GM12878 (cell line): ENCODE data around the gene SMAD9. TPM values are rescaled to one million over a fixed set of nuclear protein-coding genes. Genes with fewer than 3 reads are reported as not detected.

ENCODE experiments used
- ATAC-seq: fragments of 200-7000 bp; cut with Tn5 transposase; 3 replicates; pipeline ENCODE4 v1.9.1; 2020; ENCODE audit warnings: mild to moderate bottlenecking, moderate library complexity
- BruUV-seq: library from RNA; stranded (reverse); fragments of 400-500 nt; replicated peaks from 2 replicates; lab custom pipeline; 2021; lab: Mats Ljungman, UMichigan
- CTCF ChIA-PET: fragments of 300-600 bp; sonication (Branson Sonifier 250); formaldehyde crosslinking; extraction: SDS; loops from one replicate; lab custom pipeline; 2021; ENCODE audit warnings: inconsistent platforms; lab: Yijun Ruan, JAX
- POLR2A ChIA-PET: fragments of 350-600 bp; formaldehyde crosslinking; extraction: SDS; loops from one replicate; lab custom pipeline; 2021; ENCODE audit warnings: inconsistent platforms; lab: Charles Lee
- RAD21 ChIA-PET: fragments of 300-600 bp; sonication (Branson Sonifier 250); formaldehyde crosslinking; loops from one replicate; lab custom pipeline; 2023; ENCODE audit warnings: antibody characterized with exemption; ENCODE audit not compliant: unreplicated experiment; lab: Charles Lee
- SMC1A ChIA-PET: fragments of 300-600 bp; sonication (Branson Sonifier 250); formaldehyde crosslinking; loops from one replicate; lab custom pipeline; 2023; ENCODE audit not compliant: unreplicated experiment, uncharacterized antibody; lab: Charles Lee
- DNase-seq: peaks from one replicate; pipeline ENCODE4 v3.0.0-alpha.2; 2011; ENCODE audit warnings: low read depth, low spot score
- FAIRE-seq: peaks from 3 replicates; lab custom pipeline; 2011; peaks lifted over from hg19 to GRCh38; lab: Jason Lieb, UNC
- H2AFZ ChIP-seq: 2 replicates; pipeline ENCODE4 v1.6.0; 2011; ENCODE audit warnings: low read depth, low read length, control low read depth; ENCODE audit not compliant: control insufficient read depth
- H3K27ac ChIP-seq: 2 replicates; pipeline ENCODE4 v1.5.1; 2011; ENCODE audit warnings: control low read depth; ENCODE audit not compliant: control insufficient read depth, insufficient read depth
- H3K27me3 ChIP-seq, 2 experiments: replicated peaks in 1 of 2; 2 replicates each; pipeline versions ENCODE4 v1.6.0 to v1.6.1; 2011; ENCODE audit warnings: low read length in 1 of 2; ENCODE audit not compliant: control insufficient read depth in 2 of 2, insufficient read depth in 2 of 2
- H3K36me3 ChIP-seq, 2 experiments: 2 replicates each; pipeline ENCODE4 v1.5.1; 2011; ENCODE audit warnings: low read length in 1 of 2; ENCODE audit not compliant: control insufficient read depth in 2 of 2, insufficient read depth in 2 of 2
- H3K4me1 ChIP-seq: 2 replicates; pipeline ENCODE4 v1.6.1; 2011; ENCODE audit warnings: mild to moderate bottlenecking, low read length, moderate library complexity, mixed read lengths; ENCODE audit not compliant: control insufficient read depth, insufficient read depth
- H3K4me2 ChIP-seq: 2 replicates; pipeline ENCODE4 v1.6.0; 2011; ENCODE audit warnings: control low read depth; ENCODE audit not compliant: control insufficient read depth, insufficient read depth
- H3K4me3 ChIP-seq: fragments of 200-600 bp; sonication (generic); 2 replicates; pipeline ENCODE4 v1.5.1; 2016
- H3K79me2 ChIP-seq: 2 replicates; pipeline ENCODE4 v1.6.0; 2011; ENCODE audit warnings: low read length; ENCODE audit not compliant: control insufficient read depth, insufficient read depth
- H3K9ac ChIP-seq: 2 replicates; pipeline ENCODE4 v1.8.0; 2011; ENCODE audit warnings: low read length, control low read depth, mixed read lengths; ENCODE audit not compliant: control insufficient read depth, insufficient read depth
- H3K9me3 ChIP-seq: replicated peaks from 3 replicates; pipeline ENCODE4 v1.5.1; 2011; ENCODE audit warnings: mild to moderate bottlenecking, low read length; ENCODE audit not compliant: control insufficient read depth, insufficient read depth
- H4K20me1 ChIP-seq: 2 replicates; pipeline ENCODE4 v1.6.0; 2011; ENCODE audit not compliant: control insufficient read depth, insufficient read depth
- CBX5 ChIP-seq: sonication (generic); IDR thresholded peaks from 2 replicates; pipeline ENCODE4 v1.6.1; 2016; ENCODE audit warnings: low read depth, moderate library complexity, mild to moderate bottlenecking, inconsistent platforms
- ETV6 ChIP-seq, 2 experiments: fragments of 450-650 bp in 1 of 2; IDR thresholded peaks in 1 of 2; conservative IDR thresholded peaks in 1 of 2; 2 replicates each; pipeline ENCODE4 v1.6.1; 2014; ENCODE audit warnings: antibody characterized with exemption in 1 of 2, borderline replicate concordance in 1 of 2, low read depth in 1 of 2, mild to moderate bottlenecking in 1 of 2, moderate library complexity in 1 of 2
- MTA3 ChIP-seq: IDR thresholded peaks from 2 replicates; pipeline ENCODE4 v1.6.1; 2012; ENCODE audit warnings: low read length, inconsistent platforms, borderline replicate concordance
- RB1 ChIP-seq: fragments of 450-650 bp; formaldehyde crosslinking; IDR thresholded peaks from 2 replicates; pipeline ENCODE4 v1.6.1; 2017; ENCODE audit warnings: mild to moderate bottlenecking, borderline replicate concordance
- WGBS: methylation state at CpG from one replicate; pipeline ENCODE4 v1.1.6; 2016; ENCODE audit warnings: low lambda C conversion rate; ENCODE audit not compliant: insufficient replicate concordance, insufficient coverage; ENCODE audit errors: missing lambda C conversion rate; 5-methylcytosine and 5-hydroxymethylcytosine counted together
- in situ Hi-C: fragments of 300-500 bp; cut with MboI; formaldehyde crosslinking; loops from 9 replicates; pipeline ENCODE4 v1.14.3; 2018; ENCODE audit warnings: mixed read lengths
- intact Hi-C: fragments of 100-400 bp; cut with micrococcal nuclease; formaldehyde crosslinking; loops from one replicate; pipeline ENCODE4 v1.14.2; 2022; ENCODE audit not compliant: unreplicated experiment
- polyA plus RNA-seq, 11 experiments: library from polyadenylated mRNA; depleted of rRNA in 4 of 11; unstranded in 6 of 11; stranded (reverse) in 5 of 11; fragments of >200 nt; fragmentation: Nextera tagmentation in 4 of 11; fragmentation: Illumina TruSeq in 1 of 11; extraction: Ambion mirVana in 4 of 11; extraction: Trizol in 1 of 11; gene quantifications; 1 replicate in 1 of 11; 2 replicates in 10 of 11; pipeline versions ENCODE4 v1.2.1 to v1.2.3, GENCODE V29; 2011 to 2016; ENCODE audit warnings: inconsistent platforms in 2 of 11, missing spikeins in 2 of 11, low read depth in 1 of 11
- total RNA-seq, 4 experiments: library from RNA; depleted of rRNA in 3 of 4; stranded (reverse); fragments of >200 nt in 3 of 4; fragmentation: Illumina TruSeq in 1 of 4; extraction: Trizol in 1 of 4; gene quantifications; 2 replicates each; pipeline versions ENCODE4 v1.2.1 to v1.2.3, GENCODE V29; 2013 to 2021
- TF ChIP-seq, protein P1 (sequence below): fragments of 450-650 bp; IDR thresholded peaks from 2 replicates; pipeline ENCODE4 v1.6.1; 2016; ENCODE audit warnings: mild to moderate bottlenecking
- TF ChIP-seq, protein P2 (sequence below): fragments of 450-650 bp; IDR thresholded peaks from 2 replicates; pipeline ENCODE4 v1.6.1; 2018; ENCODE audit warnings: mild to moderate bottlenecking, low read depth, moderate library complexity; ENCODE audit not compliant: partially characterized antibody
- TF ChIP-seq, protein P3 (sequence below): IDR thresholded peaks from 2 replicates; pipeline ENCODE4 v1.6.1; 2012; ENCODE audit warnings: low read depth, low read length, improper control_type of control experiment

Gene SMAD9
- total and polyA plus RNA-seq, 10 of the 15 experiments (the other 5 are each of a cell fraction or from before 2014, with no cell fraction given) = 0.22 to 0.69 (median 0.42) TPM; not detected in 6

DNA sequence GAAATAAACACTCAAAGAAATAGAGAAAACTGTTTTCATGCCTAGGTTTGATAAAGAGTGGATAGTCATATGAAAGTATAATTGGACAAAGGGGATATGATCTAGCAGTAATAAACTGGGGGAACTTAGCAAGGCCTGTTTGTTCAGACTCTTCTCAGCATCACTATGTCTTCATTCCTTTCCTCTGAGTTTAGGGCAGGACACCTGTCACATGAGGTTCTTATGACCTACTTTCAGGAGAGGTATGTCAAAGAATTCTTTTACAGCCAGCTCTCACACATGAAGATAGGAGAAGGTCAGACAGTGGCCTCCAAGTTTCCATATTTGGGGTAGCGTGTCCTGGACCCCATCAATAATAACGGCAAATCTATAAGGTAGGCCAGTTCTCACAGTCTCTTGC lies 112.4 kb downstream of the SMAD9 start:
- Histone ChIP-seq H2AFZ (no peak overlapping the region), H4K20me1 (no peaks in the 10 kb centered on the region), H3K27ac (no peak overlapping the region), H3K9ac (no peak overlapping the region), H3K4me1 (no peaks in the 10 kb centered on the region), H3K4me3 (no peak overlapping the region), H3K79me2 (no peaks in the 10 kb centered on the region), H3K27me3 (no peaks in the 10 kb centered on the region; a peak in 1 of 4 replicates), H3K9me3 (no peaks in the 10 kb centered on the region), H3K36me3 (no peaks in the 10 kb centered on the region), H3K4me2 (no peak overlapping the region)
- TF ChIP-seq MTA3 (no peak), RB1 (no peak), ETV6 (conservative IDR thresholded peaks at IDR 0.05 in 1 of 2, IDR thresholded peaks at IDR 0.05 in 1 of 2; ENCODE audit: borderline replicate concordance in 1 of 2, low read depth in 1 of 2) (no peak), CBX5 (no peak)
- TF ChIP-seq, protein P1, sequence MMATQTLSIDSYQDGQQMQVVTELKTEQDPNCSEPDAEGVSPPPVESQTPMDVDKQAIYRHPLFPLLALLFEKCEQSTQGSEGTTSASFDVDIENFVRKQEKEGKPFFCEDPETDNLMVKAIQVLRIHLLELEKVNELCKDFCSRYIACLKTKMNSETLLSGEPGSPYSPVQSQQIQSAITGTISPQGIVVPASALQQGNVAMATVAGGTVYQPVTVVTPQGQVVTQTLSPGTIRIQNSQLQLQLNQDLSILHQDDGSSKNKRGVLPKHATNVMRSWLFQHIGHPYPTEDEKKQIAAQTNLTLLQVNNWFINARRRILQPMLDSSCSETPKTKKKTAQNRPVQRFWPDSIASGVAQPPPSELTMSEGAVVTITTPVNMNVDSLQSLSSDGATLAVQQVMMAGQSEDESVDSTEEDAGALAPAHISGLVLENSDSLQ = no peak
- TF ChIP-seq, protein P2, sequence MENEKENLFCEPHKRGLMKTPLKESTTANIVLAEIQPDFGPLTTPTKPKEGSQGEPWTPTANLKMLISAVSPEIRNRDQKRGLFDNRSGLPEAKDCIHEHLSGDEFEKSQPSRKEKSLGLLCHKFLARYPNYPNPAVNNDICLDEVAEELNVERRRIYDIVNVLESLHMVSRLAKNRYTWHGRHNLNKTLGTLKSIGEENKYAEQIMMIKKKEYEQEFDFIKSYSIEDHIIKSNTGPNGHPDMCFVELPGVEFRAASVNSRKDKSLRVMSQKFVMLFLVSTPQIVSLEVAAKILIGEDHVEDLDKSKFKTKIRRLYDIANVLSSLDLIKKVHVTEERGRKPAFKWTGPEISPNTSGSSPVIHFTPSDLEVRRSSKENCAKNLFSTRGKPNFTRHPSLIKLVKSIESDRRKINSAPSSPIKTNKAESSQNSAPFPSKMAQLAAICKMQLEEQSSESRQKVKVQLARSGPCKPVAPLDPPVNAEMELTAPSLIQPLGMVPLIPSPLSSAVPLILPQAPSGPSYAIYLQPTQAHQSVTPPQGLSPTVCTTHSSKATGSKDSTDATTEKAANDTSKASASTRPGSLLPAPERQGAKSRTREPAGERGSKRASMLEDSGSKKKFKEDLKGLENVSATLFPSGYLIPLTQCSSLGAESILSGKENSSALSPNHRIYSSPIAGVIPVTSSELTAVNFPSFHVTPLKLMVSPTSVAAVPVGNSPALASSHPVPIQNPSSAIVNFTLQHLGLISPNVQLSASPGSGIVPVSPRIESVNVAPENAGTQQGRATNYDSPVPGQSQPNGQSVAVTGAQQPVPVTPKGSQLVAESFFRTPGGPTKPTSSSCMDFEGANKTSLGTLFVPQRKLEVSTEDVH = no peak
- TF ChIP-seq, protein P3, sequence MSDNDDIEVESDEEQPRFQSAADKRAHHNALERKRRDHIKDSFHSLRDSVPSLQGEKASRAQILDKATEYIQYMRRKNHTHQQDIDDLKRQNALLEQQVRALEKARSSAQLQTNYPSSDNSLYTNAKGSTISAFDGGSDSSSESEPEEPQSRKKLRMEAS = no peak
- no peak for FAIRE-seq
- RAD21 ChIA-PET = no interaction called here
- CTCF ChIA-PET = interaction anchor here (2.1 kb wide), 1 partner anchor 8 kb away, joined by 7 read pairs; no protein-coding TSS in a partner anchor
- SMC1A ChIA-PET = interaction anchor here (0.7 kb wide), 1 partner anchor 10 kb away, joined by 3 read pairs; no protein-coding TSS in a partner anchor
- ATAC-seq = no peak
- BruUV-seq = no TSS peak
- WGBS = 87% methylated on average over 2 of the region's 2 CpGs
- in situ Hi-C loops (no loop called here), intact Hi-C loops (no loop called here)
- no peak for DNase-seq
- POLR2A ChIA-PET = no interaction called here
